ENCODE data around the gene CDK11B.

The CDK11B gene

GRCh38 chr1:1627261-1627828, 31.5 kb downstream of the CDK11B start:
- no peak for DNase-seq (ENCODE audit: low spot score)

GRCh38 chr1:1626207-1627141, 32.3 kb downstream of the CDK11B start:
- no peak for DNase-seq (ENCODE audit: low spot score)

GRCh38 chr1:1625824-1626206, 33.0 kb downstream of the CDK11B start:
- no peak for DNase-seq (ENCODE audit: low spot score)

GRCh38 chr1:1625404-1625775, 33.4 kb downstream of the CDK11B start:
- no peak for DNase-seq (ENCODE audit: low spot score)

- DNase-seq (ENCODE audit: low spot score) = no peak
Measured at GRCh38 chr1:1624443-1625403, 34.1 kb downstream of the CDK11B start.

- DNase-seq (ENCODE audit: low spot score) = no peak
Measured at GRCh38 chr1:1623631-1624442, 35.0 kb downstream of the CDK11B start.

- no peak for DNase-seq (ENCODE audit: low spot score)
Measured at GRCh38 chr1:1623181-1623630, 35.6 kb downstream of the CDK11B start.

- DNase-seq (ENCODE audit: low spot score) = no peak
Measured at GRCh38 chr1:1622788-1623094, 36.1 kb downstream of the CDK11B start.

- DNase-seq (ENCODE audit: low spot score) = no peak
Measured at GRCh38 chr1:1622010-1622787, 36.6 kb downstream of the CDK11B start.

GRCh38 chr1:1621173-1622009, 37.4 kb downstream of the CDK11B start:
- DNase-seq (ENCODE audit: low spot score) = no peak

GRCh38 chr1:1620433-1621139, 38.2 kb downstream of the CDK11B start:
- no peak for DNase-seq (ENCODE audit: low spot score)

GRCh38 chr1:1619917-1620361, 38.9 kb downstream of the CDK11B start:
- no peak for DNase-seq (ENCODE audit: low spot score)

- no peak for DNase-seq (ENCODE audit: low spot score)
Measured at GRCh38 chr1:1618396-1619068, 40.3 kb downstream of the CDK11B start.

GRCh38 chr1:1617925-1618324, 40.9 kb downstream of the CDK11B start:
- no peak for DNase-seq (ENCODE audit: low spot score)

- no peak for DNase-seq (ENCODE audit: low spot score)
Measured at GRCh38 chr1:1617516-1617915, 41.3 kb downstream of the CDK11B start.

GRCh38 chr1:1616838-1617237, 42.0 kb downstream of the CDK11B start:
- no peak for DNase-seq (ENCODE audit: low spot score)

GRCh38 chr1:1616045-1616790, 42.6 kb downstream of the CDK11B start:
- DNase-seq (ENCODE audit: low spot score) = peak; percentile 66

All from germinal center (tissue), 1 donor.